Chondrocyte (in vitro differentiated cells): Measurements from ENCODE around the gene MYRFL. TPM values are rescaled to one million over a fixed set of nuclear protein-coding genes. Genes with fewer than 3 reads are reported as not detected.

Source experiments
- DNase-seq: peaks from one replicate; pipeline ENCODE4 v3.0.0; 2021; ENCODE audit warnings: mixed read lengths, low spot score
- H3K27ac Mint-ChIP-seq: one replicate; pipeline ENCODE4 v1.8.0; 2021; ENCODE audit warnings: mild to moderate bottlenecking, moderate library complexity, mixed read lengths; ENCODE audit not compliant: unreplicated experiment
- H3K27me3 Mint-ChIP-seq: 2 replicates; pipeline ENCODE4 v1.8.0; 2021; ENCODE audit warnings: low read depth, mixed read lengths
- H3K36me3 Mint-ChIP-seq: 2 replicates; pipeline ENCODE4 v1.8.0; 2021; ENCODE audit warnings: low read depth, mixed read lengths
- H3K4me1 Mint-ChIP-seq: 2 replicates; pipeline ENCODE4 v1.8.0; 2021; ENCODE audit warnings: low read depth, mild to moderate bottlenecking, mixed read lengths
- H3K4me3 Mint-ChIP-seq: one replicate; pipeline ENCODE4 v1.8.0; 2021; ENCODE audit warnings: mild to moderate bottlenecking, moderate library complexity, mixed read lengths; ENCODE audit not compliant: unreplicated experiment
- H3K9me3 Mint-ChIP-seq: 2 replicates; pipeline ENCODE4 v1.8.0; 2021; ENCODE audit warnings: low read depth, mixed read lengths
- CTCF ChIP-seq: fragments of 200-600 bp; sonication (generic); IDR thresholded peaks from 2 replicates; pipeline ENCODE4 v1.5.0; 2021; ENCODE audit warnings: antibody characterized with exemption, mild to moderate bottlenecking, moderate library complexity
- total RNA-seq: library from RNA; stranded (reverse); gene quantifications from 3 replicates; pipeline ENCODE4 v1.2.1, GENCODE V29; 2021

MYRFL gene
- total RNA-seq, 1 donor from 2014 or later = 0.35 TPM

GRCh38 chr12:69934011-69934410 is 109.0 kb downstream of the MYRFL start:
- H3K9me3 Mint-ChIP-seq = peaks cover 5% of the 10 kb centered on the region
- H3K4me1 Mint-ChIP-seq = peaks cover 11% of the 10 kb centered on the region
- TF ChIP-seq CTCF = no peak
- DNase-seq = no peak
- H3K4me3 Mint-ChIP-seq = no peak overlapping the region
- no peak overlapping the region for H3K27ac Mint-ChIP-seq
- H3K27me3 Mint-ChIP-seq = peaks cover 1% of the 10 kb centered on the region
- peaks cover 1% of the 10 kb centered on the region for H3K36me3 Mint-ChIP-seq

- Mint-ChIP-seq H3K36me3 (peaks cover 1% of the 10 kb centered on the region), H3K9me3 (peaks cover 5% of the 10 kb centered on the region), H3K4me3 (no peak overlapping the region), H3K27me3 (peaks cover 1% of the 10 kb centered on the region), H3K4me1 (peaks cover 8% of the 10 kb centered on the region), H3K27ac (no peak overlapping the region)
- no peak for DNase-seq
- TF ChIP-seq CTCF = no peak
Observed at GRCh38 chr12:69935651-69936100, 110.6 kb downstream of the MYRFL start.

GRCh38 chr12:69936214-69936731 is 111.2 kb downstream of the MYRFL start:
- Mint-ChIP-seq H3K9me3 (peaks cover 5% of the 10 kb centered on the region), H3K4me3 (no peak overlapping the region), H3K27ac (no peak overlapping the region), H3K27me3 (peaks cover 1% of the 10 kb centered on the region), H3K4me1 (peaks cover 8% of the 10 kb centered on the region), H3K36me3 (peaks cover 1% of the 10 kb centered on the region)
- no peak for TF ChIP-seq CTCF
- no peak for DNase-seq

GRCh38 chr12:69936766-69937165 is 111.7 kb downstream of the MYRFL start:
- DNase-seq = no peak
- Mint-ChIP-seq H3K9me3 (peaks cover 5% of the 10 kb centered on the region), H3K4me3 (no peak overlapping the region), H3K4me1 (peaks cover 8% of the 10 kb centered on the region), H3K27ac (no peak overlapping the region), H3K27me3 (peaks cover 1% of the 10 kb centered on the region), H3K36me3 (peaks cover 1% of the 10 kb centered on the region)
- no peak for TF ChIP-seq CTCF

GRCh38 chr12:69947123-69947522 is 122.1 kb downstream of the MYRFL start:
- Mint-ChIP-seq H3K9me3 (peaks cover 9% of the 10 kb centered on the region), H3K4me3 (no peak overlapping the region), H3K4me1 (peaks cover 3% of the 10 kb centered on the region), H3K27ac (no peak overlapping the region), H3K27me3 (no peaks in the 10 kb centered on the region), H3K36me3 (peaks cover 2% of the 10 kb centered on the region)
- TF ChIP-seq CTCF = no peak
- DNase-seq = no peak
